DOHH2 (cell line): ENCODE data around the gene NEK4.

Experiments
- EZH2phosphoT487 ChIP-seq: fragments of 200-600 bp; sonication (generic); IDR thresholded peaks from 2 replicates; pipeline ENCODE4 v1.6.1; 2017; ENCODE audit warnings: borderline replicate concordance, mild to moderate bottlenecking, antibody characterized with exemption, low read length, moderate library complexity, mixed read lengths
- TF ChIP-seq, protein P1 (sequence below): fragments of 200-600 bp; sonication (generic); IDR thresholded peaks from one replicate; pipeline ENCODE4 v1.5.1; 2014; ENCODE audit warnings: antibody characterized with exemption, mild to moderate bottlenecking, low read depth, low read length; ENCODE audit not compliant: poor library complexity, severe bottlenecking

DNA sequence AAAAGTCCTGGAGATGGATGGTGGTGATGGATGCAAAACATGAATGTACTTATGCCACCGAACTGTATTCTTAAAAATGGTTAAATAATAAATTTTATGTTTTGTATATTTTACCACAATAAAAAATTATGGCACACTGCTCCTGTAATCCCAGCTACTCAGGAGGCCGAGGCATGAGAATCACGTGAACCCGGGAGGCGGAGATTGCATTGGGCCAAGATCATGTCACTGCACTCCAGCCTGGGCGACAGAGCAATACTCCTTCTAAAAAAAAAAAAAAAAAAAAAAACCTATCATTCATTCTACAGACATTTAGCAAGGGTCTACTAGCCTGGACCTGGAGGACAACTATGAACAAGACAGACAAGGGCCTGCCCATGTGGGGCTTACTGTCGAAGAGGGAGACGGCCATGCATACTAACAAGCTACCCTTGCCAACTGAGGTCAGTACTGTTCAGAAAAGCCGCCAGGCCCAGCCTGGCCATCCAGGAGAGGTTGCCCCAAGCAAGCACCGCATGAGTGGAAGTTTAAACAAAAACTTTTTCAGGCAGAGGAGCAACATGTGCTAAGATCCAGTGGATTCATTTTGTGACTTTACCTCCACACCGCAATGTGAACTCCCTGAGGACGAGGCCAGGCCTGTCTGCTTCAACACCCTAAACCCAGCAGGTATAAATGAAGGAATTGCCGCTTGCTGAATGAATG, 2.8 kb upstream of the NEK4 start:
- TF ChIP-seq, protein P1, sequence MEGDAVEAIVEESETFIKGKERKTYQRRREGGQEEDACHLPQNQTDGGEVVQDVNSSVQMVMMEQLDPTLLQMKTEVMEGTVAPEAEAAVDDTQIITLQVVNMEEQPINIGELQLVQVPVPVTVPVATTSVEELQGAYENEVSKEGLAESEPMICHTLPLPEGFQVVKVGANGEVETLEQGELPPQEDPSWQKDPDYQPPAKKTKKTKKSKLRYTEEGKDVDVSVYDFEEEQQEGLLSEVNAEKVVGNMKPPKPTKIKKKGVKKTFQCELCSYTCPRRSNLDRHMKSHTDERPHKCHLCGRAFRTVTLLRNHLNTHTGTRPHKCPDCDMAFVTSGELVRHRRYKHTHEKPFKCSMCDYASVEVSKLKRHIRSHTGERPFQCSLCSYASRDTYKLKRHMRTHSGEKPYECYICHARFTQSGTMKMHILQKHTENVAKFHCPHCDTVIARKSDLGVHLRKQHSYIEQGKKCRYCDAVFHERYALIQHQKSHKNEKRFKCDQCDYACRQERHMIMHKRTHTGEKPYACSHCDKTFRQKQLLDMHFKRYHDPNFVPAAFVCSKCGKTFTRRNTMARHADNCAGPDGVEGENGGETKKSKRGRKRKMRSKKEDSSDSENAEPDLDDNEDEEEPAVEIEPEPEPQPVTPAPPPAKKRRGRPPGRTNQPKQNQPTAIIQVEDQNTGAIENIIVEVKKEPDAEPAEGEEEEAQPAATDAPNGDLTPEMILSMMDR, result no peak
- TF ChIP-seq EZH2phosphoT487, result no peak
